Measurements from ENCODE around the gene PRPSAP1.
"Not testable (repeated sequence)": the region's sequence is repeated elsewhere in the genome, so short reads cannot be mapped to it uniquely, and the experiment has no call there.

PRPSAP1 gene

GRCh38 chr17:76357597-76358158, 4.0 kb upstream of the PRPSAP1 start:
- DNase-seq, result no peak

GRCh38 chr17:76356803-76357456, 3.2 kb upstream of the PRPSAP1 start:
- no peak for DNase-seq

GRCh38 chr17:76354747-76355310, 1.1 kb upstream of the PRPSAP1 start:
- DNase-seq, result no peak

GRCh38 chr17:76354317-76354729, 607 bp upstream of the PRPSAP1 start:
- no peak for DNase-seq

GRCh38 chr17:76353004-76353598, 615 bp downstream of the PRPSAP1 start:
- DNase-seq, result no peak

GRCh38 chr17:76351526-76352071, 2.1 kb downstream of the PRPSAP1 start:
- DNase-seq, result no peak

- no peak for DNase-seq
Observed at GRCh38 chr17:76350463-76350862, 3.3 kb downstream of the PRPSAP1 start.

GRCh38 chr17:76346936-76347335, 6.8 kb downstream of the PRPSAP1 start:
- not testable (repeated sequence) for DNase-seq

GRCh38 chr17:76345377-76345974, 8.2 kb downstream of the PRPSAP1 start:
- DNase-seq, result no peak

GRCh38 chr17:76343106-76343505, 10.6 kb downstream of the PRPSAP1 start:
- DNase-seq, result no peak

GRCh38 chr17:76341301-76341700, 12.4 kb downstream of the PRPSAP1 start:
- no peak for DNase-seq

- no peak for DNase-seq
Observed at GRCh38 chr17:76337413-76337777, 16.3 kb downstream of the PRPSAP1 start.

- no peak for DNase-seq
Observed at GRCh38 chr17:76336756-76337412, 16.8 kb downstream of the PRPSAP1 start.

- DNase-seq, result no peak
Observed at GRCh38 chr17:76335716-76336381, 17.9 kb downstream of the PRPSAP1 start.

GRCh38 chr17:76333673-76334505, 19.8 kb downstream of the PRPSAP1 start:
- DNase-seq, result no peak

- DNase-seq, result no peak
Observed at GRCh38 chr17:76331083-76331482, 22.6 kb downstream of the PRPSAP1 start.

GRCh38 chr17:76329664-76330063, 24.1 kb downstream of the PRPSAP1 start:
- no peak for DNase-seq

GRCh38 chr17:76327696-76328095, 26.0 kb downstream of the PRPSAP1 start:
- no peak for DNase-seq

- DNase-seq, result no peak
Observed at GRCh38 chr17:76326306-76326705, 27.4 kb downstream of the PRPSAP1 start.

- DNase-seq, result no peak
Observed at GRCh38 chr17:76318586-76318985, 35.1 kb downstream of the PRPSAP1 start.

GRCh38 chr17:76317535-76317934, 36.2 kb downstream of the PRPSAP1 start:
- DNase-seq, result no peak

Data from NCI-H510A (cell line).